Fibroblast of pulmonary artery (primary cell): ENCODE measurements around the gene LDAH.
"Not testable (repeated sequence)": the region's sequence is repeated elsewhere in the genome, so short reads cannot be mapped to it uniquely, and the experiment has no call there.

Experiments used
- DNase-seq: peaks from one replicate; pipeline ENCODE4 v3.0.0-alpha.2; 2010; ENCODE audit warnings: low read depth
- H3K4me3 ChIP-seq: replicated peaks from 2 replicates; pipeline ENCODE4 v1.5.1; 2011; ENCODE audit warnings: low read depth, mild to moderate bottlenecking, control low read depth, low read length, moderate library complexity
- CTCF ChIP-seq: IDR thresholded peaks from 2 replicates; pipeline ENCODE4 v1.5.1; 2011; ENCODE audit warnings: mild to moderate bottlenecking, control low read depth, low read length, inconsistent platforms; ENCODE audit errors: missing control alignments

LDAH gene

GRCh38 chr2:20726913-20727312 is 96.0 kb downstream of the LDAH start:
- no peak overlapping the region for H3K4me3 ChIP-seq
- DNase-seq = no peak
- TF ChIP-seq CTCF = no peak

GRCh38 chr2:20725782-20726181 is 97.1 kb downstream of the LDAH start:
- no peak for TF ChIP-seq CTCF
- no peak for DNase-seq
- no peak overlapping the region for H3K4me3 ChIP-seq

- no peak for DNase-seq
- no peak for TF ChIP-seq CTCF
- no peak overlapping the region for H3K4me3 ChIP-seq
These were observed 98.3 kb downstream of the LDAH start for GRCh38 chr2:20724500-20725053.

GRCh38 chr2:20723543-20723942 is 99.4 kb downstream of the LDAH start:
- peak; percentile 39 for DNase-seq
- no peak for TF ChIP-seq CTCF
- H3K4me3 ChIP-seq = no peak overlapping the region

- no peak overlapping the region for H3K4me3 ChIP-seq
- TF ChIP-seq CTCF = no peak
- DNase-seq = no peak
These were observed 100.2 kb downstream of the LDAH start for GRCh38 chr2:20722592-20723240.

- H3K4me3 ChIP-seq = no peak overlapping the region
- TF ChIP-seq CTCF = no peak
- DNase-seq = no peak
These were observed 105.3 kb downstream of the LDAH start for GRCh38 chr2:20717641-20718040.

- DNase-seq, H3K4me3 ChIP-seq: not testable (repeated sequence)
These were observed 106.7 kb downstream of the LDAH start for GRCh38 chr2:20716164-20716563.

GRCh38 chr2:20714412-20714811 is 108.5 kb downstream of the LDAH start:
- DNase-seq, H3K4me3 ChIP-seq: not testable (repeated sequence)

GRCh38 chr2:20713585-20713984 is 109.3 kb downstream of the LDAH start:
- not testable (repeated sequence) for H3K4me3 ChIP-seq, DNase-seq

- DNase-seq, H3K4me3 ChIP-seq: not testable (repeated sequence)
These were observed 111.3 kb downstream of the LDAH start for GRCh38 chr2:20711641-20712040.
